ENCODE results near the gene ARVCF.
A peak's percentile ranks its signal among the peaks of the same experiment; 100 is the strongest.

Gene ARVCF

GRCh38 chr22:19984851-19985811 lies 31.5 kb downstream of the ARVCF start:
- no peak for DNase-seq

- no peak for DNase-seq
Observed at GRCh38 chr22:19984201-19984753, 32.3 kb downstream of the ARVCF start.

- DNase-seq: no peak
Observed at GRCh38 chr22:19983741-19984140, 32.9 kb downstream of the ARVCF start.

GRCh38 chr22:19982991-19983578 lies 33.5 kb downstream of the ARVCF start:
- no peak for DNase-seq

- DNase-seq: no peak
Observed at GRCh38 chr22:19981961-19982920, 34.4 kb downstream of the ARVCF start.

GRCh38 chr22:19981171-19981960 lies 35.3 kb downstream of the ARVCF start:
- DNase-seq: no peak

- DNase-seq: no peak
Observed at GRCh38 chr22:19980766-19981165, 35.9 kb downstream of the ARVCF start.

GRCh38 chr22:19979712-19980493 lies 36.7 kb downstream of the ARVCF start:
- no peak for DNase-seq

GRCh38 chr22:19978748-19979147 lies 37.9 kb downstream of the ARVCF start:
- no peak for DNase-seq

- no peak for DNase-seq
Observed at GRCh38 chr22:19977296-19978243, 39.1 kb downstream of the ARVCF start.

- DNase-seq: no peak
Observed at GRCh38 chr22:19976671-19977070, 40.0 kb downstream of the ARVCF start.

GRCh38 chr22:19975707-19976035 lies 41.0 kb downstream of the ARVCF start:
- DNase-seq: no peak

GRCh38 chr22:19974935-19975706 lies 41.5 kb downstream of the ARVCF start:
- peak; percentile 68 for DNase-seq

- DNase-seq: peak; percentile 62
Observed at GRCh38 chr22:19974268-19974861, 42.3 kb downstream of the ARVCF start.

GRCh38 chr22:19973551-19974267 lies 42.9 kb downstream of the ARVCF start:
- no peak for DNase-seq

GRCh38 chr22:19972652-19973550 lies 43.7 kb downstream of the ARVCF start:
- DNase-seq: no peak

- no peak for DNase-seq
Observed at GRCh38 chr22:19972251-19972650, 44.4 kb downstream of the ARVCF start.

Measured in OCI-M1 (cell line).